IPS DF 6.9 (cell line): Measurements from ENCODE around the gene REEP6.
"Not testable (repeated sequence)": the region's sequence is repeated elsewhere in the genome, so short reads cannot be mapped to it uniquely, and the experiment has no call there.

ENCODE experiments used
- DNase-seq: peaks from one replicate; pipeline ENCODE4 v3.0.0-alpha.2; 2013; ENCODE audit warnings: low read depth, low spot score
- H3K27ac ChIP-seq: one replicate; pipeline ENCODE4 v1.5.1; 2013; ENCODE audit warnings: low read length, control low read depth
- H3K27me3 ChIP-seq: 2 replicates; pipeline ENCODE4 v1.6.1; 2013; ENCODE audit warnings: mild to moderate bottlenecking, low read length; ENCODE audit not compliant: control insufficient read depth, insufficient read depth
- H3K36me3 ChIP-seq: 2 replicates; pipeline ENCODE4 v1.6.1; 2013; ENCODE audit warnings: low read length; ENCODE audit not compliant: control insufficient read depth, insufficient read depth
- H3K4me1 ChIP-seq: 2 replicates; pipeline ENCODE4 v1.6.1; 2013; ENCODE audit warnings: low read length; ENCODE audit not compliant: control insufficient read depth, insufficient read depth
- H3K4me3 ChIP-seq: 2 replicates; pipeline ENCODE4 v1.5.1; 2013; ENCODE audit warnings: mild to moderate bottlenecking, low read length
- H3K9me3 ChIP-seq: 2 replicates; pipeline ENCODE4 v1.6.1; 2013; ENCODE audit warnings: low read length, inconsistent platforms; ENCODE audit not compliant: control insufficient read depth, insufficient read depth
- WGBS: extraction: QIAGEN DNeasy Blood & Tissue Kit; methylation state at CpG from one replicate; pipeline ENCODE4 v1.1.7; 2013; ENCODE audit warnings: mixed read lengths, missing lambda C conversion rate; ENCODE audit not compliant: insufficient read length, insufficient coverage; 5-methylcytosine and 5-hydroxymethylcytosine counted together

The REEP6 gene

DNA sequence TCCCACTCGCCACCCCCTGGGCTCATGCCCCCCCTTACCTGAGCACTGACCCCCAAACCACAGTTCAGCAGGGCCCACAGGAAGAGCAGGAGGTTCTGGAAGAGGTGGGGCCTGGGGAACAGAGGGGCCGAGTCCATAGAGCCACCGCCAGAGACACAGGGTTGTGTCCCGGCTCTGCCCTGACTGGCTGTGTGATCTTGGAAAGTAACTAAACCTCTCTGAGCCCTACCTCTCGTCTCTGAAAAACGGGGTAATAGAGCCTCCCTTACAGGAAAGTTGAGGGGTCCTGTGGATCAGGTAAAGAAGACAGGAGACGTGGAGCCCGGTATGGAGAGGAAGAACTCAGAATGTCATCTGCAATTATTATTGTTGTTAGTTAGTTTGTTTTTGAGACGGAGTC, 19.8 kb downstream of the REEP6 start:
- no CpG with 5 or more reads among the region's 9 CpGs for WGBS
- peaks cover 3% of the 10 kb centered on the region for H3K4me1 ChIP-seq
- H3K9me3 ChIP-seq = no peaks in the 10 kb centered on the region

DNA sequence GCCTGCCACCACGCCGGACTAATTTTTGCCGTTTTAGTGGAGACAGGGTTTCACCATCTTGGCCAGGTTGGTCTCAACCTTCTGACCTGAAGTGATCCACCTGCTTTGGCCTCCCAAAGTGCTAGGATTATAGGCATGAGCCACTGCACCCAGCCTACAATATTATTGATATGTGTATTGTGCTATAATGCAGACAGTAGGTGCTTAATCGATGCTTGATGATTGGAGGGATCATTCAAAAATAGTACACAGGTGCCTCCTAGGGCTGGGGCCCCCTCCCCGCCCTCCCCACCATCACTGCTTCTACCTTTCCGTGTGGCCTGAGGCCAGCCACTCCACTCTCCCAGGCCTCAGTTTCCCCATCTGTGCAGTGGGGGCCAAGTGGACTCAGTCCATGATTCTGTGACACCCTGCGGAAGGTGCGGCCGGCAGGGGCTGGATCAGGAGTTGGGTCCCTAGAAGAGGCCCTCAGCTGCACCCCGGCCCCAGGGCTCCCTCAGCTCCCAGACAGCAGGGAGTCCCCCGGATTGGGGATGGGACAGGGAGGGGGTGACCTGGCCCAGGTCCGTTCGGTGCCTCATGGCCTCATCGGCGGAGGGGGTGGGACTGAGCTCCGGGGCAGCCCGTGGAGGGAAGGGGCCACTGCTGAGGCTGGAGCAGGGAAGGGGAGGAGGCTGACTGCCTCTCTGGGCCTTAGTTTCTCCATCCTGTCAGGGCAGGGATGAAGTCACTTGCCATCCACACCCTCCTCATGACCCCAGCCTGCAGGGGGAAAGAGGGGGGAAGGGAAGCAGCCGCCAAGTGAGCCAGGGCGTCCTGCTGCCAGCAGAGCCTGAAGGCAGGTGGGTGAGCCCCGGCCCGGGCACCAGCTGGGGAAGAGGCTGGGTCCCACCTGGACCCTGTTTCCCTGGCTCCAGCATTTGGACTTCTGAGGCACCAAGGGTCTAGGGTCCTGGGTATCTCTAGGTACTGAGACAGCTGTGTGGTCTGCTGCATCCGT, 20.6 kb downstream of the REEP6 start:
- no peaks in the 10 kb centered on the region for H3K36me3 ChIP-seq
- no peak overlapping the region for H3K27ac ChIP-seq
- no peak for DNase-seq
- H3K4me3 ChIP-seq = no peak overlapping the region
- H3K4me1 ChIP-seq = peaks cover 3% of the 10 kb centered on the region
- no CpG with 5 or more reads among the region's 22 CpGs for WGBS
- H3K27me3 ChIP-seq = no peaks in the 10 kb centered on the region
- no peaks in the 10 kb centered on the region for H3K9me3 ChIP-seq

More for the DNA sequence above, 19.8 kb downstream of the REEP6 start:
- DNase-seq = no peak
- no peaks in the 10 kb centered on the region for H3K36me3 ChIP-seq
- H3K4me3 ChIP-seq = no peak overlapping the region
- no peaks in the 10 kb centered on the region for H3K27me3 ChIP-seq
- no peak overlapping the region for H3K27ac ChIP-seq

DNA sequence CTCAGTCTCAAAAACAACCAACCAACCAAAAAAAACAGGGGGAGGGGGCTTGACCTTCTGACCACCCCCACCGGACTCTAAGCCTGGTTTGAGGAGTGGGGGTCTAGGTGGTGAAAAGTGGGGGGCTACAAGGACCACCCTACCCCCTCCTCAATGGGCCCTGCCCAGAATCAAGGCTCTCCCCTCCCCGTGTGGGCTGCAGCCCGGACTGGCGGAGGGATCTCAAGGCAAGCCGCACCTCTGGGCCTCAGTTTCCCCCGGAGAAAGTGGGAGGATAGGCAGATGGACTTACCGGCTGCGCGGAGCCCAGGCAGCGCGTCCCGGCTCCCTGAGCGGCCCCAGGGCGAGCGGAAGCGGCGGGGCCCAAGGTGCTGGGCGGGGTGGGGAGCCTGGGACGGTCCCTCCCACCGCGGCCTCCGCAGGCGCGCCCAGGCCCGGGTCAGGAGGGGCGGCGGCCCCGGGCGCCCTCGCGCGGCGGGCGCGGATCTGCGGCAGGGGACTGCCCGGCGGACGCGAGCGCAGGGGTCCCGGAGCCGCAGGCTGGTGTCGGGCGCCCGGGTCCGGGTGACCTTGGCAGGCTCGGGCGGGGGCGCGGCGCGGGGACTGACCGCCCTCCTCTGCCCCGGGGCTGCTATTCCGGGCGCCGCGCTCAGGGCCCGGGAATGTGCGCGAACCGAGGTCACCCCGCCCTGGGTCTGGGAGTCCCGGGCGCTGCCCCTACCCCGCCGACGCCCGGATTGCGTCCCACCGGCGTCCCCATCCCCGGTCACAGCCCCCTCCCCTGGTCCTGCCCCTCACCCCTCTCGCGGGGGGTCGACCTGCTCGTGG, 21.9 kb downstream of the REEP6 start, which contains the start of gene ADAMTSL5:
Gene ADAMTSL5 (minus strand): TSS at position 349 of the 828 bp plus-strand sequence. CDS start 2,076 bp downstream, outside the sequence.
- no peak for DNase-seq

DNA sequence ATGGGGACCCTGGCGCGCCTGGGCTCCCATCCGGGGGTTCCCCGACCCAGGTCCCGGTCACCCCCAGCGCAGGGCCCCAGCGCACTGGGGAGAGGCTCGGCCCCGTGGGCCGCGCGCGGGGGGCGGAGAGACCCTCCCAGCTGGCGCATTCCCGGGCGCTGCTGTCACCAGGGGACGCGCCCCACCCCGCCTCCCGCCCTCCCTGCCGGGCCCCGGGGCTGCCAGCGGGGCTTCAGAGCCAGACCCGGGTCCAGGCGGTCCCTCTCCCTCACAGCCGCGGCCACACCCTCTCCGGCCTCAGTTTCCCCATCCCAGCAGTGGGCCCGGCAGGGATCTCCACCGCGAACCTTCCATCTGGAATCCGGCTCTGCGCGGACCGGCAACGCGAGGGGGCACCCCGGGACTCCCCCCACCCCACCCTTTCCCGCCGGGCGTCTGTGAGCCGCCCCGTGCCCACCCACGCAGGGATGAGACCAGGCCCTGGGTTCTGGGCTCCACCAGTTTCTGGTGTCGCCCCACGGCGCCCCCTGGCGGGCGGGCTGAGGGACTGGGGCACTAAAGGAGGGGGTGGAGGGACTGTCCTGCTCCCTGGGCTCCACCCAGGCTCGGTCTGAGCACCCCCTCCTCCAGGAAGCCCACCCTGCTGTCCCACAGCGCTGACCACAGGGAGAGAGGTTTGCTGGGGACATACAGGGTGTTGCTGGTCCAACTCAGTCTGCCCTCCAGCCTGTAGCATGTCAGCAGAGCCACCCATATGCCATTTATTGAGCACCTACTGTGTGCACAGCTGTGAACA, 22.7 kb downstream of the REEP6 start:
- H3K27me3 ChIP-seq = no peaks in the 10 kb centered on the region
- no peak for DNase-seq
- no CpG with 5 or more reads among the region's 52 CpGs for WGBS
- no peaks in the 10 kb centered on the region; the same call in 1 of the 2 replicates for H3K4me1 ChIP-seq
- no peak overlapping the region for H3K27ac ChIP-seq
- H3K9me3 ChIP-seq = no peaks in the 10 kb centered on the region
- peak overlapping the region; percentile 28; the same call in 1 of the 2 replicates for H3K4me3 ChIP-seq
- H3K36me3 ChIP-seq = no peaks in the 10 kb centered on the region

More for the DNA sequence above, 21.9 kb downstream of the REEP6 start, which contains the start of gene ADAMTSL5:
- no CpG with 5 or more reads among the region's 78 CpGs for WGBS
- H3K36me3 ChIP-seq = no peaks in the 10 kb centered on the region
- H3K4me1 ChIP-seq = peaks cover 3% of the 10 kb centered on the region
- no peaks in the 10 kb centered on the region for H3K9me3 ChIP-seq
- peak within 1 kb of the TSS; percentile 28; the same call in 1 of the 2 replicates for H3K4me3 ChIP-seq
- no peaks in the 10 kb centered on the region for H3K27me3 ChIP-seq
- H3K27ac ChIP-seq = no peak within 1 kb of the TSS

DNA sequence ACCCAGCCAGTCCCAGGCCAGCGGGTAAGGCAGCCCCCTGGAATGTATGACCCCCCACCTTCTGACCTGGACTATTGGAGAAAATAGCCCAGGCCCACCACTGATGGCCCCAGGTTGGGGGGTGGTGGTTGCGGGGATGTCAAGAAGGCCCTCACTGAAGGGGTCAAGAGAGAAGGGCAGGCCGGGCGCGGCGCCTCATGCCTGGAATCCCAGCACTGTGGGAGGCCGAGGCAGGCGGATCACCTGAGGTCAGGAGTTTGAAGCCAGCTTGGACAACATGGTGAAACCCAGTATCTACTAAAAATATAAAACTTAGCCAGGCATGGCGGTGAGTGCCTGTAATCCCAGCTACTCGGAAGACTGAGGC, 23.3 kb downstream of the REEP6 start:
- no CpG with 5 or more reads among the region's 10 CpGs for WGBS
- no peak overlapping the region for H3K27ac ChIP-seq
- H3K4me1 ChIP-seq = no peaks in the 10 kb centered on the region; the same call in 1 of the 2 replicates
- no peak overlapping the region for H3K4me3 ChIP-seq
- no peak for DNase-seq
- H3K9me3 ChIP-seq = no peaks in the 10 kb centered on the region
- no peaks in the 10 kb centered on the region for H3K36me3 ChIP-seq
- H3K27me3 ChIP-seq = no peaks in the 10 kb centered on the region

DNA sequence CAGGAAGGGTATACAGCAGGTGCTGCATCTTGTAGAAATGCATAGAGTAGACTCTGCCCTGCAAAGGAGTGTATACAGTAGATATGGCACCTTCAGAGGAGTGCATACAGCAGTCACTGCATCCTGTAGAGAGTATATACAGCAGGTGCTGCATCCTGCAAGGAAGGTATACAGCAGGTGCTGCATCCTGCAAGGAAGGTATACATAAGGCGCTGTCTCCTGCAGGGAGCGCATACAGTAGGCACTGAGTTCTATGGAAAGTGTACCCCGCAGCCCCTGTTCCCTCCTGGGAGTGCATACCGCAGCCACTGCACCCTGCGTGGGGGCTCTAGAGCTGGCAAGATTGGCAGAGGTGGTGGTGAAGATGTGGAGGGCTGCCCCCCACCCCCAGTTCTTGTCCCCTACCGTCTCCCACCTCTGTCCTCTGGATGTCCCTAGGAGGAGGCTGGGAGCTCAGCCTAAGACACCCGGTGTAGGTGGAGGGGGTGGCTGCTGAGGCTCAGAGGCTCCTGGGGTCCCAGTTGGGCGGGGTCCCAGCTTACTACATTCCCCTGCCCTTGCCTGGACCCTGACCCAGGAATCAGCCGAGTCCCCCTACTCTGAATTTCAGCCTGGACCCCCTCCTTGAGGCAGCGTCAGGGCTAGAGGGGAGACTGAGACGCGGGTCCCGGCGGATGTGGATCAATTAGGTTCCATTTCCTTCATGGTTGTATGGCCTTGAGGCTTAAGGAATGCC, 24.2 kb downstream of the REEP6 start:
- no peak for DNase-seq
- H3K27me3 ChIP-seq = no peaks in the 10 kb centered on the region
- WGBS = no CpG with 5 or more reads among the region's 14 CpGs

DNA sequence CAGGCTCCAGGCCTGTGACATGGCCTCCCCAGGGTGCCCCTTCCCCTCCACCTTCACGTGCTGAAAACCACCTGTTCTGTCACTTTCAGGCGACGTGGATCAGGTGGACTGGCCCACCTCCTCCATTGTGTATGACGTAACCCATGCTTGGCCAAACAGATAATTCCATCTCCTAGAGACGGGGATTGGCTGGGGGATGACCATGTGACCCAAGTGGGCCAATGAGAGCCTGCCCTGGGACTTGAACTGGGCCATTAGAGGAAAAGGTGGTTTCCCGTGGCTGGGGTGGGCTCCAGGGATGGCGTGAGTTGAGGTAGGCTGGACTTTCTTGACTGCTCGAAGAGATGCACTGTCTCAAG, 25.4 kb downstream of the REEP6 start:
- no peaks in the 10 kb centered on the region for H3K36me3 ChIP-seq
- H3K9me3 ChIP-seq = no peaks in the 10 kb centered on the region
- no peak overlapping the region for H3K27ac ChIP-seq
- no peaks in the 10 kb centered on the region for H3K27me3 ChIP-seq
- DNase-seq = no peak
- H3K4me3 ChIP-seq = no peak overlapping the region
- no peaks in the 10 kb centered on the region; the same call in 1 of the 2 replicates for H3K4me1 ChIP-seq
- WGBS = no CpG with 5 or more reads among the region's 8 CpGs

More for the DNA sequence above, 24.2 kb downstream of the REEP6 start:
- Histone ChIP-seq H3K4me1 (no peaks in the 10 kb centered on the region; the same call in 1 of the 2 replicates), H3K36me3 (no peaks in the 10 kb centered on the region), H3K4me3 (no peak overlapping the region), H3K27ac (no peak overlapping the region), H3K9me3 (no peaks in the 10 kb centered on the region)

DNA sequence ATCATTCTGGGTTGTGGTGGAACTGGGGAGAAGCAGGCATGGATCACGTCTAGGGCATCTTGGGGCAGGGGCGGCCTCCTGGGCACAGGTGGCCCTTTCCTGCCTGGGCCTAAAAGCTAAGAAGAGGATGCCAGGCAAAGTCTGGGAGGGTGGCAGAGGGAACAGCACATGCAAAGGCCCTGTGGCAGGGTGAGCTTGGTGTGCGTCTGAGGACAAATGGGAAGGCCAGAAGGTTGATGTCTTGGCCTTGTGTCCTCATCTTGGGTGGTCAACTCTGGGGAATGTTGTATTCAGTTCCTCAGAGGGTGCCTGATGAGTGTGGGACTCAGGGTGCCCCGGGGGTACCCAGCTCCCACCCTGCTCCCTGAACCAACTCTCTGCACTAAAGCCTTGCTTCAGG, 27.5 kb downstream of the REEP6 start:
- Histone ChIP-seq H3K36me3 (no peaks in the 10 kb centered on the region), H3K9me3 (no peaks in the 10 kb centered on the region), H3K27me3 (peaks cover 4% of the 10 kb centered on the region; the same call in 1 of the 2 replicates), H3K4me3 (no peak overlapping the region), H3K4me1 (no peaks in the 10 kb centered on the region), H3K27ac (no peak overlapping the region)
- WGBS = no CpG with 5 or more reads among the region's 4 CpGs
- no peak for DNase-seq

DNA sequence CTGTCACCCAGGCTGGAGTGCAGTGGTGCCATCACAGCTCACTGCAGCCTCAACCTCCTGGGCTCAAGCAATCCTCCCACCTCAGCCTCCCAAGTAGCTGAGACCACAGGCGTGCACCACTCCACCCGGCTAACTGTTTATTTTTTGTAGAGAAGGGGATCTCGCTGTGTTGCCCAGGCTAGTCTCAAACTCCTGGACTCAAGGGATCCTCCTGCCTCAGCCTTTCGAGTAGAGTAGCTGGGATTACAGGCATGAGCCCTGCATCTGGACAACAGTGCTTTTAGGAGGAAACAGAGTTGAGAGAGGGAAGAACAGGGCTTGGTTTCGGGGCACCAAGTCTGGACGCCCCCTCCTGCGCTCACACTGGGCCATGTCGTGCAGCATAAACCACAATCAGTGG, 28.8 kb downstream of the REEP6 start:
- not testable (repeated sequence) for H3K27ac ChIP-seq, H3K36me3 ChIP-seq, H3K4me1 ChIP-seq, DNase-seq, H3K4me3 ChIP-seq, H3K9me3 ChIP-seq
- WGBS = no CpG with 5 or more reads among the region's 8 CpGs
- H3K27me3 ChIP-seq = peaks cover 11% of the 10 kb centered on the region; the same call in 1 of the 2 replicates
